Hematopoietic multipotent progenitor cell treated with erythropoietin and hydrocortisone succinate and interleukin-3 and kit ligand, for 4 days (in vitro differentiated cells): Measurements from ENCODE around the gene TMEM89.

Experiments used
- DNase-seq: peaks from one replicate; pipeline ENCODE4 v3.0.0-alpha.2; 2015

TMEM89 gene

DNA sequence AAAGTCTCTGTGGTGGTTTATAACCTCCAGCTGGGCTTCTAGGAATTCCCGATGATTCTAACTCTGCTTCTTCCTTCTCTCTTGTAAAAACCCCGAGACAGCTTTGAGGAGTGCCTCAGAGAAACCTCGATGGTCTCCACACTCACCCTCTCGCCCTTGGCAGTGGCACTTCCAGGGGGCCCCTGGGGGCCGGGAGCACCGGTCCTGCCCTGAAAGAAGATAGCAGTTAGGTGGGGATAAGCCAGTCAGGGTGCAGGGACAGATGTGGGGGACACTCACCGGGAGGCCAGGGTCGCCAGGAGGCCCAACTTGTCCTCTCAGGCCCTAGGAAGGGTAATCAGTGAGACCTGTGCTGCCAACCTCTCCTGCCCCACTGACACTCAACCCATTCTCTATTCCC is 36.2 kb downstream of the TMEM89 start:
- DNase-seq: no peak

- DNase-seq: no peak
These were observed 36.7 kb downstream of the TMEM89 start for GRCh38 chr3:48584836-48585235.

DNA sequence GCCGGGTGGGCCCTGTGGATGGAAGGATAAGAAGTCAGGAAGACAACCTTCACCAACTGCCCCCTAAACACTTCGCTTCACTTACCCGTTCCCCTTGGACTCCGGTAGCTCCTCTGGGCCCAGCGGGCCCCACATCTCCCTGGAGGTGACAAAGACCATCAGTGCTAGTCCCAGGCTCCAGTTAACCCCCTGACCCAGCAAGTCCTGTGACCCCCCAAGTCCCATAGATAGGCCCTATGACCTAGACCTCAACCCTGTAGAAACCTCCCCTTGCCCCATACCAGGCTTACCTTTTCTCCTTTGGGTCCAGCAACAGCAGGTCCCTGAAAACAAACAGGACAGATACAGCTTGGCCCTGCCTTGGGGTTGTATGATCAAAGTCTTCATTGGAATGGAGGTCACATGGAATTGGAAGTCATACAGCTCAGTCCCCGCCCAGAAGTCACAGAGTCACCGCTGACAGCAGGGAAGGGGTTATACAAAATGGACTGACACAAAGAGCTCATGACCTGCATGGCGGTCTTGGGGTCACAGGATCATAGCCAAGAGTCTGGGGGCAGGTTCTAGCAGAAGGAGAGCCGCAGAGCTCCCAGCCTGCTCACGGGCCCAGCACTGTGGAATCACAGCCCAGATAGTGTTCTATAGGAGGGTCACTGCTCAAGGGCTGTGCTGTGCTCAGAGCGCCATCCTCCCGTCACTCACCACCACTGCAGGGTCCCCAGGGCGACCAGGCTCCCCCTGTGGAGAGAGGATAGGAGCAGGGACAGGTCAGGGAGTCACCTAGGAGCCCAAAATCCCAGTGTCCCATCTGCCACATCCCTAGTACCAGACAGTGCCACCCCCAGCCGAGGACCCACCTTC is 39.7 kb downstream of the TMEM89 start:
- no peak for DNase-seq

GRCh38 chr3:48576647-48577046 is 44.9 kb downstream of the TMEM89 start:
- DNase-seq: no peak

DNA sequence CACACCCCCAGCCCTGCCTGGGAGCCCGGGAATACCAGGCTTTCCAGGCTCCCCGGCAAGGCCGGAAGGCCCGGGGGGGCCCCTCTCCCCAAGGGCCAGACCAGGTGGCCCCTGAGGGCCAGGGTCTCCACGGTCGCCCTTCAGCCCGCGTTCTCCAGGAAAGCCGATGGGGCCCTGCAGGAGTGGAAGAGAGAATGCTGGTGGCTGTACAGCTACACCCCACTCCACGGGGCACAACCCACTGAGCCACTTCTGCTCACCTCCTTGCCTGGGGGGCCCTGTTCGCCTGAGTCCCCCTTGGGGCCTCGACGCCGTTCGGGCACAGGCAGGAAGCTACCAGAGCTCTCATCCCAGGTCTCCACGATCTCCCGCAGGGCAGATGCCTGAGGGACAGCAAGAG is 46.2 kb downstream of the TMEM89 start:
- DNase-seq: no peak

DNA sequence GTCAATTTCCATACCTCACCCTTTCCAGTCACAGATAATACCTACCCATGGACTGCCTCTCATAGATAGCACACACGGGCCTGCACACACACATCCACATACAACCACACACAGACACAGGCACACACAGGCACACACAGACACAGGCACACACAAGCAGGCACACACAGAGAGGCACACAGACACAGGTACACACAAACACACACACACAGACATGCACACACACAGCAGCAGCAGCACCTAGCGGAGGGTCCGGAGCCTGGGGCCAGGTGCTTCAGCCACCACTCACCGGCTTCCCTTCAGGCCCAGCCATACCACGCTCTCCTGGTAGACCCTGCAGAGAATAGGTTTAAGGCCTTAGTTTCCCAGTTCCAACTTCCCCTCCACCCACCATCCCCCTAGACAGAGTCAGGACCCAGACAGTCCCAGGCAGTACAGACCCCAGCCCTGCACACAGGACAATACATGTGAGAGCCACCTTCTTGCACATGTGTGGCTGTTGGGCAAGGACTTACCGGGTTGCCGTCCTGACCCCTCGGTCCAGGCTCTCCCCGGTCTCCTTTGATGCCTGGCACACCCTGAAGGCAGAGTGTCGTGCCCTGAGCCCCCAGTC is 47.5 kb downstream of the TMEM89 start:
- DNase-seq: no peak

DNA sequence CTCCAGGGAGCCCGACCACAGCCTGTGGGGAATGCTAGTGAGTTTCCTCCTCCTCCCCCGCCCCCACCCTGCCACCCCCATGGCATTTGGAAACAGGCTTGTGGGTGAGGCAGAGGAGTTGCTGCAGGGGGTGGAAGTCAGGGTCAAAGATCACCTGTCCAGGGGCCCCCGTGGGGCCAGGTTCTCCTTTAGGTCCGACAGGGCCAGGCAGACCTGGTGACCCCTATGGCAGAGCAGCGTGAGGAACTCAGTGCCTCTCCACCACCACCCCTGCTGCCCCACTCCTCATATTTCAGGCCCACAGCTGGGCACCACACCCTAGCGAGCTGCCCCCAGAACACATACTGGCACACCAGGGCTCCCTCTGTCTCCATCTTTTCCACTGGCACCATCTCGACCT is 49.1 kb downstream of the TMEM89 start:
- DNase-seq: no peak

DNA sequence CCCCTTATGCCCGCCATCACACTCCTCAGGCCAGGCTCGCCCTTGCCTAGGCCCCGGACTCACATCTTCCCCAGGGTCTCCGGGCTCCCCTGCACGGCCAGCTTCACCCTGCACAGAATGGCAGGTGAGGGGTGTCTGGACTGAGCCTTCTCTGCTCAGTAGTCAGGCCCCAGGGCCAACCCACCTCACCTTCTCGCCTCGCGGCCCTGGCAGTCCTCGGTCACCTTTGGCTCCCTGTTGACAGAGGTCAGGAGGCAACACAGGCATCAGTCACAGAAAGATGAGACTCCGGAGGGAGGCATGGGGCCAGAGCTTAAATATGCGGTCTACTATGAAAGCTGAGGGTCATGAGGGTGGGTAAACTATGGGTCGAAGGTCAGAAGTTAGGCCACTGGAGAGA is 49.6 kb downstream of the TMEM89 start:
- DNase-seq: no peak
